CD4-positive, alpha-beta T cell (primary cell): ENCODE results near the gene MARVELD2. TPM values are rescaled to one million over a fixed set of nuclear protein-coding genes. Genes with fewer than 3 reads are reported as not detected.
"Not testable (repeated sequence)": the region's sequence is repeated elsewhere in the genome, so short reads cannot be mapped to it uniquely, and the experiment has no call there.

Experiments
- ATAC-seq: fragments of 200-7000 bp; cut with Tn5 transposase; one replicate; pipeline ENCODE4 v1.10.0; 2022; ENCODE audit warnings: mild to moderate bottlenecking; ENCODE audit not compliant: poor library complexity
- CTCF ChIA-PET: fragments of 350-600 bp; sonication (Branson Sonifier 250); formaldehyde crosslinking; loops from one replicate; lab custom pipeline; 2021; ENCODE audit warnings: antibody characterized with exemption, inconsistent platforms; lab: Charles Lee
- POLR2A ChIA-PET: fragments of 350-600 bp; sonication (Branson Sonifier 250); formaldehyde crosslinking; loops from one replicate; lab custom pipeline; 2021; ENCODE audit warnings: antibody characterized with exemption, inconsistent platforms; lab: Charles Lee
- DNase-seq, 14 experiments: peaks; one replicate each; pipeline ENCODE4 v3.0.0-alpha.2; 2013 to 2020; ENCODE audit warnings: mixed read lengths in 2 of 14
- H3K27ac ChIP-seq, 2 donors: one replicate each; pipeline versions ENCODE4 v1.5.1 to v1.7.0; 2013; ENCODE audit warnings: low read length in 2 of 2, low read depth in 1 of 2, mild to moderate bottlenecking in 1 of 2
- H3K27me3 ChIP-seq, 2 experiments: 1 replicate in 1 of 2; 2 replicates in 1 of 2; pipeline versions ENCODE4 v1.6.1 to v1.7.0; 2013; ENCODE audit warnings: low read length in 2 of 2, control low read depth in 1 of 2, mild to moderate bottlenecking in 1 of 2, moderate library complexity in 1 of 2; ENCODE audit not compliant: insufficient read depth in 2 of 2, control insufficient read depth in 1 of 2
- H3K36me3 ChIP-seq: one replicate; pipeline ENCODE4 v1.6.1; 2013; ENCODE audit warnings: low read length, control low read depth; ENCODE audit not compliant: insufficient read depth
- H3K4me1 ChIP-seq: one replicate; pipeline ENCODE4 v1.6.1; 2013; ENCODE audit warnings: low read length, control low read depth; ENCODE audit not compliant: insufficient read depth
- H3K4me3 ChIP-seq: one replicate; pipeline ENCODE4 v1.5.1; 2013; ENCODE audit warnings: mild to moderate bottlenecking, low read length, moderate library complexity
- H3K9me3 ChIP-seq, 2 experiments: 1 replicate in 1 of 2; 2 replicates in 1 of 2; pipeline versions ENCODE4 v1.6.1 to v1.7.0; 2013; ENCODE audit warnings: low read length in 2 of 2, mild to moderate bottlenecking in 2 of 2, control low read depth in 1 of 2, moderate library complexity in 1 of 2; ENCODE audit not compliant: control insufficient read depth in 1 of 2, insufficient read depth in 1 of 2
- H3K27ac Mint-ChIP-seq: one replicate; pipeline ENCODE4 v1.8.0; 2020; ENCODE audit warnings: mixed read lengths
- H3K27me3 Mint-ChIP-seq: one replicate; pipeline ENCODE4 v1.8.0; 2021; ENCODE audit warnings: mixed read lengths
- H3K36me3 Mint-ChIP-seq: one replicate; pipeline ENCODE4 v1.8.0; 2021; ENCODE audit warnings: low read depth, mixed read lengths
- H3K4me1 Mint-ChIP-seq: one replicate; pipeline ENCODE4 v1.8.0; 2021; ENCODE audit warnings: low read depth, mixed read lengths
- H3K4me3 Mint-ChIP-seq: one replicate; pipeline ENCODE4 v1.8.0; 2020; ENCODE audit warnings: mild to moderate bottlenecking, mixed read lengths
- H3K9me3 Mint-ChIP-seq: one replicate; pipeline ENCODE4 v1.8.0; 2020; ENCODE audit warnings: mixed read lengths
- CTCF ChIP-seq: fragments of 200-600 bp; IDR thresholded peaks from one replicate; pipeline ENCODE4 v1.8.0; 2022; ENCODE audit warnings: antibody characterized with exemption, mild to moderate bottlenecking
- intact Hi-C, 2 experiments: fragments of 100-400 bp; cut with DNase I in 1 of 2; cut with micrococcal nuclease in 1 of 2; formaldehyde crosslinking; loops; one replicate each; pipeline versions ENCODE4 v1.15.1 to v1.9.0; 2023 to 2025; cut with DNase I, micrococcal nuclease
- total RNA-seq, 174 experiments: library from RNA in 2 of 174; stranded (reverse) in 2 of 174; gene quantifications; one replicate each; pipeline ENCODE4 v1.2.3 and lab custom pipeline; 2021 to 2026

The MARVELD2 gene
- total RNA-seq, 2 experiments from 2014 or later: 0.14 to 0.19 TPM

GRCh38 chr5:69444127-69444754 lies 29.3 kb downstream of the MARVELD2 start:
- POLR2A ChIA-PET: interaction anchor here (0.6 kb wide), 1 partner anchor 53 kb away, joined by 3 read pairs; no protein-coding TSS in a partner anchor

GRCh38 chr5:69449511-69449910 lies 34.6 kb downstream of the MARVELD2 start:
- Histone ChIP-seq H3K27ac (no peak overlapping the region), H3K4me3 (no peak overlapping the region), H3K9me3 (no peaks in the 10 kb centered on the region), H3K27me3 (no peaks in the 10 kb centered on the region), H3K4me1 (no peaks in the 10 kb centered on the region), H3K36me3 (no peaks in the 10 kb centered on the region)
- H3K9me3 Mint-ChIP-seq: no peaks in the 10 kb centered on the region
- DNase-seq (no peak), ATAC-seq (no peak)
- H3K27me3 Mint-ChIP-seq: no peaks in the 10 kb centered on the region
- ChIA-PET CTCF (no interaction called here), POLR2A (no interaction called here)
- no peak for TF ChIP-seq CTCF
- no peak overlapping the region for H3K27ac Mint-ChIP-seq
- H3K4me1 Mint-ChIP-seq: no peaks in the 10 kb centered on the region
- H3K36me3 Mint-ChIP-seq: no peaks in the 10 kb centered on the region
- intact Hi-C loops: no loop called here
- no peak overlapping the region for H3K4me3 Mint-ChIP-seq

More at GRCh38 chr5:69444127-69444754, 29.3 kb downstream of the MARVELD2 start:
- no peaks in the 10 kb centered on the region for H3K4me1 ChIP-seq
- DNase-seq (no peak), ATAC-seq (no peak)
- Mint-ChIP-seq H3K27ac (no peak overlapping the region), H3K9me3 (no peaks in the 10 kb centered on the region), H3K36me3 (no peaks in the 10 kb centered on the region), H3K4me1 (no peaks in the 10 kb centered on the region), H3K27me3 (no peaks in the 10 kb centered on the region), H3K4me3 (no peak overlapping the region)
- intact Hi-C loops: no loop called here
- TF ChIP-seq CTCF: no peak
- H3K27ac ChIP-seq: no peak overlapping the region
- CTCF ChIA-PET: interaction anchor here (0.9 kb wide), 1 partner anchor 16 kb away, joined by 3 read pairs; no protein-coding TSS in a partner anchor
- H3K4me3 ChIP-seq: no peak overlapping the region
- no peaks in the 10 kb centered on the region for H3K27me3 ChIP-seq
- no peaks in the 10 kb centered on the region for H3K36me3 ChIP-seq
- H3K9me3 ChIP-seq: no peaks in the 10 kb centered on the region

GRCh38 chr5:69450116-69450515 lies 35.2 kb downstream of the MARVELD2 start:
- H3K4me3 Mint-ChIP-seq: no peak overlapping the region
- ATAC-seq (no peak), DNase-seq (no peak)
- POLR2A ChIA-PET: no interaction called here
- H3K27me3 Mint-ChIP-seq: no peaks in the 10 kb centered on the region
- H3K27ac Mint-ChIP-seq: no peak overlapping the region
- Histone ChIP-seq H3K27me3 (no peaks in the 10 kb centered on the region), H3K4me1 (no peaks in the 10 kb centered on the region), H3K27ac (no peak overlapping the region), H3K9me3 (no peaks in the 10 kb centered on the region), H3K36me3 (no peaks in the 10 kb centered on the region), H3K4me3 (no peak overlapping the region)
- no peak for TF ChIP-seq CTCF
- CTCF ChIA-PET: no interaction called here
- intact Hi-C loops: no loop called here
- no peaks in the 10 kb centered on the region for H3K4me1 Mint-ChIP-seq
- H3K36me3 Mint-ChIP-seq: no peaks in the 10 kb centered on the region
- H3K9me3 Mint-ChIP-seq: no peaks in the 10 kb centered on the region

GRCh38 chr5:69450527-69450926 lies 35.6 kb downstream of the MARVELD2 start:
- not testable (repeated sequence) for H3K9me3 ChIP-seq

More at GRCh38 chr5:69450527-69450926, 35.6 kb downstream of the MARVELD2 start:
- CTCF ChIA-PET, H3K27me3 Mint-ChIP-seq, H3K27ac Mint-ChIP-seq, POLR2A ChIA-PET, H3K4me3 ChIP-seq, H3K27me3 ChIP-seq, H3K4me3 Mint-ChIP-seq, H3K36me3 ChIP-seq, H3K4me1 Mint-ChIP-seq, H3K4me1 ChIP-seq, intact Hi-C loops, H3K27ac ChIP-seq, DNase-seq, H3K9me3 Mint-ChIP-seq, ATAC-seq, H3K36me3 Mint-ChIP-seq: not testable (repeated sequence)
